Choroid plexus epithelial cell (primary cell): ENCODE data around the gene MARCHF11.

Source experiments
- DNase-seq: peaks from one replicate; pipeline ENCODE4 v3.0.0-alpha.2; 2010; ENCODE audit warnings: low read depth
- H3K4me3 ChIP-seq: 2 replicates; pipeline ENCODE4 v1.5.1; 2011; ENCODE audit warnings: low read depth, mild to moderate bottlenecking, control low read depth, low read length, moderate library complexity
- TF ChIP-seq, protein P1 (sequence below): conservative IDR thresholded peaks from 2 replicates; pipeline ENCODE4 v1.5.1; 2011; ENCODE audit warnings: low read depth, mild to moderate bottlenecking, control low read depth, inconsistent platforms, low read length, moderate library complexity

The MARCHF11 gene, protein sequence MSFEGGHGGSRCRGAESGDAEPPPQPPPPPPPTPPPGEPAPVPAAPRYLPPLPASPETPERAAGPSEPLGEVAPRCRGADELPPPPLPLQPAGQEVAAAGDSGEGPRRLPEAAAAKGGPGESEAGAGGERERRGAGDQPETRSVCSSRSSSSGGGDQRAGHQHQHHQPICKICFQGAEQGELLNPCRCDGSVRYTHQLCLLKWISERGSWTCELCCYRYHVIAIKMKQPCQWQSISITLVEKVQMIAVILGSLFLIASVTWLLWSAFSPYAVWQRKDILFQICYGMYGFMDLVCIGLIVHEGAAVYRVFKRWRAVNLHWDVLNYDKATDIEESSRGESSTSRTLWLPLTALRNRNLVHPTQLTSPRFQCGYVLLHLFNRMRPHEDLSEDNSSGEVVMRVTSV

DNA sequence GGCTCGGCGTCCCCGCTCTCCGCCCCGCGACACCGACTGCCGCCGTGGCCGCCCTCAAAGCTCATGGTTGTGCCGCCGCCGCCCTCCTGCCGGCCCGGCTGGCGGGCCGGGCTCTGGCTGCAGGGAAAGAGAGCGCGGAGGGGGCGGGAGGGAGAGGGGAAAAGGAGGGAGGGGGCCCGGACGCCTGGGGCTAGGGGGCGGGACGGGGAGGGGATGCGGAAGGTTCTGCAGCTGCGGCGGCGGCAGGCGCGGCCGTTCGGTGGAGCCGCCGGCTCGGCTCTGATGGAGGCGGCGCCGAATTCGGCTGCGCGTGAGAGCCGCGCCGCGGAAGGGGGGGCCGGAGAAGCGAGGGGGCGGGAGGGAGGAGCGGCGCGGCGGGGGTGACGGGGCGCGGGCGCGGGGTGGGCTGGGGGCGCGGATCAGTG, at the start of gene MARCHF11:
Gene MARCHF11, minus strand, starts transcription at position 281 of the 425 bp plus-strand sequence. Its CDS starts 216 bp downstream, at position 65.
- H3K4me3 ChIP-seq, result peak within 1 kb of the TSS; percentile 48
- TF ChIP-seq, protein P1, sequence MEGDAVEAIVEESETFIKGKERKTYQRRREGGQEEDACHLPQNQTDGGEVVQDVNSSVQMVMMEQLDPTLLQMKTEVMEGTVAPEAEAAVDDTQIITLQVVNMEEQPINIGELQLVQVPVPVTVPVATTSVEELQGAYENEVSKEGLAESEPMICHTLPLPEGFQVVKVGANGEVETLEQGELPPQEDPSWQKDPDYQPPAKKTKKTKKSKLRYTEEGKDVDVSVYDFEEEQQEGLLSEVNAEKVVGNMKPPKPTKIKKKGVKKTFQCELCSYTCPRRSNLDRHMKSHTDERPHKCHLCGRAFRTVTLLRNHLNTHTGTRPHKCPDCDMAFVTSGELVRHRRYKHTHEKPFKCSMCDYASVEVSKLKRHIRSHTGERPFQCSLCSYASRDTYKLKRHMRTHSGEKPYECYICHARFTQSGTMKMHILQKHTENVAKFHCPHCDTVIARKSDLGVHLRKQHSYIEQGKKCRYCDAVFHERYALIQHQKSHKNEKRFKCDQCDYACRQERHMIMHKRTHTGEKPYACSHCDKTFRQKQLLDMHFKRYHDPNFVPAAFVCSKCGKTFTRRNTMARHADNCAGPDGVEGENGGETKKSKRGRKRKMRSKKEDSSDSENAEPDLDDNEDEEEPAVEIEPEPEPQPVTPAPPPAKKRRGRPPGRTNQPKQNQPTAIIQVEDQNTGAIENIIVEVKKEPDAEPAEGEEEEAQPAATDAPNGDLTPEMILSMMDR, result no peak
- no peak for DNase-seq

DNA sequence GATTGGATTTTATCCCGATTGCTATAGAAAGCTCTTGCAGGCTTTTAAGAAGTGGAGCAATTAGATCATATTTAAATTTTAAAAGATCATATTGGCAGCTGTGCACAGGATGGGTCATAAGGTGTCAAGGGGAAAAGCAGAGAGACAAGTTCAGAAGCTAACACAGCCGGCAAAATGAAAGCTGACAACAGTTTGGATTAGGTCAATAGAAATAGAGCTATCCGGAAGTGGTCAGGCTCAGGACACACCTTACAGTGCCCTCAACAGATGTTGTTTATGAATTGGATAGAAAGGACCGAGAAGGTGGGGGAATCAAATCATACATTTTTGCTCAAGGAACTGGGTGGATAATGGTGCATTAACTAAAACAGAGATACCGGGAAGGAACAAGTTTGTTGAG, 46.3 kb upstream of the MARCHF11 start:
- DNase-seq, result no peak
- H3K4me3 ChIP-seq, result no peak overlapping the region
- TF ChIP-seq, protein P1, result no peak

DNA sequence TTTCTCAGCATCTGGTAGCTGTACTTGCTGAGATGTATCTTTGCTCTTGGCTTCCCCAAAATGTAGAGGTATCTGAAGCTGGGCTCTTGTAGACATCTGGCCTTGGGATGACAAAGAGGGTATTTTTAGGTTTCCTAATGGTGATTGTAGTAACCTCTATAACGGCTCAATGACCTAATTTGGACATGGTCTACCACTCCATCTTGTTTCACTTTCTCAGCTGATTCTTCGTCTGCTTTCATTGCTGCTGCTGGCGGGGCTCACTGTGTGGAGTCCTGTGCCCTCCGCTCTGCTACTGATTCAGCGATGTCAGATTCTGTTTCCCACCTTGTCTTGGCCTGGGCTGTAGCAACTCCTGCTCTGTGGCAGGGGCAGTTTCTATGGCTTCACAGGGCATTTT, 12.7 kb upstream of the MARCHF11 start:
- no peak for DNase-seq
- H3K4me3 ChIP-seq, result no peak overlapping the region
- TF ChIP-seq, protein P1, result no peak

DNA sequence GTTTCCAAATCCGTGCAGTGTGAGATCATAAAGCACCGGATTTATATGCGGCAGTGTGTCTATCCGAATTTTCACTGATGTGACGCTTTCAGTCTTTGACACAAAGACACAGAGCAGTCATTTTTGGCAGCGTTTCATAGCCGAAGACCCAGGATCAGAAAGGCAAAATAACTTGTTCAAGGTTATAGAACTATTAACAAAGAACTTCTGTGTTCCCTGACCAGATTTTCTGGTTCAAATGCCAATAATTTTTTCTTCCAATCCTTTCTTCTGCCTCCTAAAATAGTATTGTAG, 1.1 kb upstream of the MARCHF11 start:
- TF ChIP-seq, protein P1, result no peak
- no peak overlapping the region for H3K4me3 ChIP-seq
- DNase-seq, result no peak

DNA sequence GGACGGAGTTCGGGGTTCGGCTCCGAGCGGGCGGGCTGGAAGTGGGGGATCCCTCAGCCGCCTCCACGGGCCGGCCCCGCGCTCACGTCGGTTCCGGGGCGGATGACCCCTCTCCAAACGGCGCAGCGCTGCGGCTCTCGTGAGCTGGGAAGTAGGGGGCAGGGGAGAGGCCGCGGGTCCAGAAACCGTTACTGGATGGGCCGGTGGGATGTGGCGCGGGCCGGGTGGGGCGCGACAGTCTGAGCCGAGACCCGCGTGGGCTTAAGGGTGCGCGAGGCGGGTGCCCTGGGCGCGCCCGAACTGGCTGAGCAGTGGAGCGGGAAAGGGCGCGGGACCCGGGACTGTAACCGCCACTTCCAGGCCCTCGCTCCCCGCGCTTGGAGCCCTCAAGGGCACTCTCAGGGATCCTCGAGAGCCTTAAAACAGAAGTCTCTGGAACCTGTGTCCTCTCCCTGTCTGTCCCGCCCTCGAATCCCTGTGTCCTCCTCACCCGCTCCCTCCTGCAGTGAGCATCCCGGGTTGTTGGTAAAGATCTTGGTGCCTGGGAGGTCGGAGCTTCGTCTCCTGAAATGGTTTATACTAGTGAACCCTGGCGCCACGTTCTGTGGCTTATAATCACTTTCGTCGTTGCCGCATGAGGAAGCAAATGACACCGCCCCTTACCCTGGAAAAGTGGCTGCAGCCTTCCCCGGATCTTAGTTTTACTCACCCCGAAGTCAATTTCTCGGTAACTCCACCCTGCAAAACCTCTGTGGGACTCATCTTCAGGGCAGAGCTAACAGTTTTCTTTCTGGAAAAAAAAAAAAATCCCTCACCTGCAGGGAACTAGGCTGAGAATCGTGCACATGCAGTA, 571 bp upstream of the MARCHF11 start:
- DNase-seq, result no peak
- TF ChIP-seq, protein P1, result no peak

DNA sequence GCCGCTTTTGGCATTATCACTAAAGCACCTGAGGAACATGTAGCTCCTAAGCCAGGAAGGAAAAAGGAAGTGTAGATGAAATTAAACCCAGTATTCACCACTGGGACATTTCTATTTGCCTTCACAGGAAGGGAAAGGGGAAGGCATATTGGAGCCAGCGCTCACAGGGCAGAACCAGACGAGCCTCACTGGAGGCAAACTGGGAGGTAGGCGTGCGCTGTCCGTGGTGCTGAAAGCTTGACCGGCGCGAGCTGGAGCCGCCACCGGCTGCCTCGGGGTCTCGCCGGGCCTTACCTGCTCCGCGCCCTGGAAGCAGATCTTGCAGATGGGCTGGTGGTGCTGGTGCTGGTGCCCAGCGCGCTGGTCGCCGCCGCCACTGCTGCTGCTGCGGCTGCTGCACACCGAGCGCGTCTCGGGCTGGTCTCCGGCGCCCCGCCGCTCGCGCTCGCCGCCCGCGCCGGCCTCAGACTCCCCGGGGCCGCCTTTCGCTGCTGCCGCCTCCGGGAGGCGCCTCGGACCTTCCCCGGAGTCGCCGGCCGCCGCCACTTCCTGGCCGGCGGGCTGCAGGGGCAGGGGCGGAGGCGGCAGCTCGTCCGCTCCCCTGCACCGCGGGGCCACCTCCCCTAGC, 732 bp downstream of the MARCHF11 start:
- TF ChIP-seq, protein P1, result no peak
- H3K4me3 ChIP-seq, result peak overlapping the region; percentile 48
- DNase-seq, result peak; percentile 73

More for the DNA sequence above, 571 bp upstream of the MARCHF11 start:
- no peak overlapping the region for H3K4me3 ChIP-seq
